ENCODE measurements around the gene C20orf202. TPM values are rescaled to one million over a fixed set of nuclear protein-coding genes. Genes with fewer than 3 reads are reported as not detected.

Gene C20orf202
- total RNA-seq, 1 experiment from 2014 or later = not detected

GRCh38 chr20:1214838-1215261, 11.6 kb downstream of the C20orf202 start:
- ATAC-seq (no peak), DNase-seq (ENCODE audit: low read depth, low spot score) (no peak)
- Histone ChIP-seq H3K36me3 (ENCODE audit: control insufficient read depth in 1 of 2, insufficient read depth in 2 of 2, low read length in 2 of 2) (no peaks in the 10 kb centered on the region), H3K4me1 (ENCODE audit: control insufficient read depth in 1 of 2, insufficient read depth in 2 of 2, low read length in 2 of 2) (peaks cover 6 to 19% of the 10 kb centered on the region in 2 experiments; a peak in 3 of 4 replicates), H3K27me3 (ENCODE audit: insufficient read depth, low read length) (no peaks in the 10 kb centered on the region), H4K20me1 (ENCODE audit: insufficient read depth) (no peaks in the 10 kb centered on the region), H3K9ac (ENCODE audit: low read length) (no peak overlapping the region), H3K4me2 (ENCODE audit: low read length) (no peak overlapping the region; the same call in 1 of the 2 replicates), H3K9me2 (ENCODE audit: insufficient read depth) (no peaks in the 10 kb centered on the region), H3K27ac (ENCODE audit: low read depth, low read length) (no peak overlapping the region), H3K4me3 (replicated peaks in 1 of 2; ENCODE audit: low read depth in 1 of 2, low read length in 2 of 2) (no peak overlapping the region), H3K79me2 (ENCODE audit: insufficient read depth, low read length) (no peaks in the 10 kb centered on the region), H3K9me3 (ENCODE audit: control insufficient read depth in 1 of 2, insufficient read depth in 1 of 2, low read depth in 1 of 2, low read length in 2 of 2) (no peaks in the 10 kb centered on the region), H2AFZ (ENCODE audit: low read depth, low read length, poor library complexity, severe bottlenecking) (no peak overlapping the region)
- ChIA-PET RAD21 (ENCODE audit: low non-redundant PET in 1 of 2, low total read pairs in 2 of 2, uncharacterized antibody in 2 of 2, unreplicated experiment in 2 of 2) (no interaction called here), CTCF (no interaction called here), POLR2A (no interaction called here)
- no peak for TF ChIP-seq ZFX (IDR thresholded peaks at IDR 0.05)
- no peak for TF ChIP-seq EZH2phosphoT487 (IDR thresholded peaks at IDR 0.05; ENCODE audit: borderline replicate concordance)
- no peak for TF ChIP-seq TCF7L2 (IDR thresholded peaks at IDR 0.05; ENCODE audit: borderline replicate concordance, extremely low read depth, insufficient read depth, insufficient read length)
- TF ChIP-seq CTCF (IDR thresholded peaks at IDR 0.05 in 2 of 3, conservative IDR thresholded peaks at IDR 0.05 in 1 of 3; ENCODE audit: borderline replicate concordance in 1 of 3, insufficient read depth in 1 of 3, low read depth in 2 of 3, low read length in 2 of 3) = no peak
- TF ChIP-seq ELF1 (IDR thresholded peaks at IDR 0.05; ENCODE audit: borderline replicate concordance, low read depth) = no peak
- TF ChIP-seq SIN3A (IDR thresholded peaks at IDR 0.05; ENCODE audit: low read depth) = no peak
- no peak for TF ChIP-seq POLR2A (IDR thresholded peaks at IDR 0.05; ENCODE audit: borderline replicate concordance, extremely low read depth, insufficient read depth, insufficient read length)
- TF ChIP-seq FOSL1 (IDR thresholded peaks at IDR 0.05; ENCODE audit: low read depth) = no peak
- TF ChIP-seq YY1 (IDR thresholded peaks at IDR 0.05; ENCODE audit: extremely low read depth, insufficient replicate concordance, low read depth, low read length) = no peak
- TF ChIP-seq CBX3 (IDR thresholded peaks at IDR 0.05; ENCODE audit: low read depth) = no peak
- TF ChIP-seq, protein P1, sequence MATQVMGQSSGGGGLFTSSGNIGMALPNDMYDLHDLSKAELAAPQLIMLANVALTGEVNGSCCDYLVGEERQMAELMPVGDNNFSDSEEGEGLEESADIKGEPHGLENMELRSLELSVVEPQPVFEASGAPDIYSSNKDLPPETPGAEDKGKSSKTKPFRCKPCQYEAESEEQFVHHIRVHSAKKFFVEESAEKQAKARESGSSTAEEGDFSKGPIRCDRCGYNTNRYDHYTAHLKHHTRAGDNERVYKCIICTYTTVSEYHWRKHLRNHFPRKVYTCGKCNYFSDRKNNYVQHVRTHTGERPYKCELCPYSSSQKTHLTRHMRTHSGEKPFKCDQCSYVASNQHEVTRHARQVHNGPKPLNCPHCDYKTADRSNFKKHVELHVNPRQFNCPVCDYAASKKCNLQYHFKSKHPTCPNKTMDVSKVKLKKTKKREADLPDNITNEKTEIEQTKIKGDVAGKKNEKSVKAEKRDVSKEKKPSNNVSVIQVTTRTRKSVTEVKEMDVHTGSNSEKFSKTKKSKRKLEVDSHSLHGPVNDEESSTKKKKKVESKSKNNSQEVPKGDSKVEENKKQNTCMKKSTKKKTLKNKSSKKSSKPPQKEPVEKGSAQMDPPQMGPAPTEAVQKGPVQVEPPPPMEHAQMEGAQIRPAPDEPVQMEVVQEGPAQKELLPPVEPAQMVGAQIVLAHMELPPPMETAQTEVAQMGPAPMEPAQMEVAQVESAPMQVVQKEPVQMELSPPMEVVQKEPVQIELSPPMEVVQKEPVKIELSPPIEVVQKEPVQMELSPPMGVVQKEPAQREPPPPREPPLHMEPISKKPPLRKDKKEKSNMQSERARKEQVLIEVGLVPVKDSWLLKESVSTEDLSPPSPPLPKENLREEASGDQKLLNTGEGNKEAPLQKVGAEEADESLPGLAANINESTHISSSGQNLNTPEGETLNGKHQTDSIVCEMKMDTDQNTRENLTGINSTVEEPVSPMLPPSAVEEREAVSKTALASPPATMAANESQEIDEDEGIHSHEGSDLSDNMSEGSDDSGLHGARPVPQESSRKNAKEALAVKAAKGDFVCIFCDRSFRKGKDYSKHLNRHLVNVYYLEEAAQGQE (IDR thresholded peaks at IDR 0.05; ENCODE audit: low read depth) = no peak
- no peak for TF ChIP-seq SP1 (IDR thresholded peaks at IDR 0.05; ENCODE audit: low read depth)
- no peak for TF ChIP-seq RAD21 (IDR thresholded peaks at IDR 0.05; ENCODE audit: low read depth)
- no peak for TF ChIP-seq MAX (IDR thresholded peaks at IDR 0.05)
- TF ChIP-seq EGR1 (IDR thresholded peaks at IDR 0.05; ENCODE audit: low read depth) = no peak
- TF ChIP-seq, protein P2, sequence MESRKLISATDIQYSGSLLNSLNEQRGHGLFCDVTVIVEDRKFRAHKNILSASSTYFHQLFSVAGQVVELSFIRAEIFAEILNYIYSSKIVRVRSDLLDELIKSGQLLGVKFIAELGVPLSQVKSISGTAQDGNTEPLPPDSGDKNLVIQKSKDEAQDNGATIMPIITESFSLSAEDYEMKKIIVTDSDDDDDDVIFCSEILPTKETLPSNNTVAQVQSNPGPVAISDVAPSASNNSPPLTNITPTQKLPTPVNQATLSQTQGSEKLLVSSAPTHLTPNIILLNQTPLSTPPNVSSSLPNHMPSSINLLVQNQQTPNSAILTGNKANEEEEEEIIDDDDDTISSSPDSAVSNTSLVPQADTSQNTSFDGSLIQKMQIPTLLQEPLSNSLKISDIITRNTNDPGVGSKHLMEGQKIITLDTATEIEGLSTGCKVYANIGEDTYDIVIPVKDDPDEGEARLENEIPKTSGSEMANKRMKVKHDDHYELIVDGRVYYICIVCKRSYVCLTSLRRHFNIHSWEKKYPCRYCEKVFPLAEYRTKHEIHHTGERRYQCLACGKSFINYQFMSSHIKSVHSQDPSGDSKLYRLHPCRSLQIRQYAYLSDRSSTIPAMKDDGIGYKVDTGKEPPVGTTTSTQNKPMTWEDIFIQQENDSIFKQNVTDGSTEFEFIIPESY (IDR thresholded peaks at IDR 0.05; ENCODE audit: extremely low read depth, insufficient replicate concordance, low read length) = no peak
- no peak for TF ChIP-seq EZH2 (IDR thresholded peaks at IDR 0.05)
- TF ChIP-seq CEBPB (IDR thresholded peaks at IDR 0.05; ENCODE audit: low read depth) = no peak
- no peak for TF ChIP-seq SRF (IDR thresholded peaks at IDR 0.05; ENCODE audit: low read depth)
- TF ChIP-seq ZNF274 (IDR thresholded peaks at IDR 0.05; ENCODE audit: low read depth, low read length) = no peak
- BruUV-seq (replicated peaks) = no TSS peak
- intact Hi-C loops (cut with micrococcal nuclease) = loop anchor here (10.0 kb wide), 3 partner anchors 100 to 250 kb away; partner anchors contain the start of genes NSFL1C and PSMF1

Data from HCT116 (cell line).